GM18499 (cell line): Measurements from ENCODE around the gene LIPE.
A peak's percentile ranks its signal among the peaks of the same experiment; 100 is the strongest.

Experiments
- ATAC-seq: cut with Tn5 transposase; IDR thresholded peaks from one replicate; pipeline ENCODE4 v1.9.1; 2021; ENCODE audit warnings: moderate number of reproducible peaks; ENCODE audit not compliant: insufficient read depth, unreplicated experiment

The LIPE gene

GRCh38 chr19:42412661-42413076 is 14.5 kb downstream of the LIPE start:
- no peak for ATAC-seq

- ATAC-seq, result no peak
Measured at GRCh38 chr19:42412227-42412626, 15.0 kb downstream of the LIPE start.

- ATAC-seq, result no peak
Measured at GRCh38 chr19:42411581-42412178, 15.5 kb downstream of the LIPE start.

- ATAC-seq, result no peak
Measured at GRCh38 chr19:42410371-42410770, 16.8 kb downstream of the LIPE start.

GRCh38 chr19:42409477-42409876 is 17.7 kb downstream of the LIPE start:
- ATAC-seq, result no peak

- ATAC-seq, result no peak
Measured at GRCh38 chr19:42407816-42408175, 19.4 kb downstream of the LIPE start.

GRCh38 chr19:42407085-42407815 is 19.9 kb downstream of the LIPE start:
- ATAC-seq, result no peak

- ATAC-seq, result no peak
Measured at GRCh38 chr19:42406111-42406510, 21.1 kb downstream of the LIPE start.

GRCh38 chr19:42403586-42403985 is 23.6 kb downstream of the LIPE start:
- ATAC-seq, result no peak

GRCh38 chr19:42402376-42403116 is 24.6 kb downstream of the LIPE start:
- no peak for ATAC-seq

GRCh38 chr19:42401365-42402303 is 25.6 kb downstream of the LIPE start:
- no peak for ATAC-seq

- ATAC-seq, result no peak
Measured at GRCh38 chr19:42400404-42400803, 26.8 kb downstream of the LIPE start.

GRCh38 chr19:42397263-42398166 is 29.7 kb downstream of the LIPE start:
- ATAC-seq, result no peak

- peak; percentile 88 for ATAC-seq
Measured at GRCh38 chr19:42396381-42397262, 30.6 kb downstream of the LIPE start.

- no peak for ATAC-seq
Measured at GRCh38 chr19:42394751-42395150, 32.4 kb downstream of the LIPE start.

GRCh38 chr19:42392165-42392564 is 35.0 kb downstream of the LIPE start:
- ATAC-seq, result no peak

- ATAC-seq, result no peak
Measured at GRCh38 chr19:42389899-42390298, 37.3 kb downstream of the LIPE start, which contains the start of gene CNFN. Gene CNFN (minus strand): TSS chr19:42390297. CDS start chr19:42389037, 1,260 bp downstream.

GRCh38 chr19:42388851-42389489 is 38.2 kb downstream of the LIPE start:
- no peak for ATAC-seq
